Measurements from ENCODE around the gene SKI. TPM values are rescaled to one million over a fixed set of nuclear protein-coding genes. Genes with fewer than 3 reads are reported as not detected.

SKI gene
- total and polyA plus RNA-seq, 2 donors (not counting 1 experiment from before 2014, with no cell fraction given) = 14.9 to 74.9 TPM

DNA sequence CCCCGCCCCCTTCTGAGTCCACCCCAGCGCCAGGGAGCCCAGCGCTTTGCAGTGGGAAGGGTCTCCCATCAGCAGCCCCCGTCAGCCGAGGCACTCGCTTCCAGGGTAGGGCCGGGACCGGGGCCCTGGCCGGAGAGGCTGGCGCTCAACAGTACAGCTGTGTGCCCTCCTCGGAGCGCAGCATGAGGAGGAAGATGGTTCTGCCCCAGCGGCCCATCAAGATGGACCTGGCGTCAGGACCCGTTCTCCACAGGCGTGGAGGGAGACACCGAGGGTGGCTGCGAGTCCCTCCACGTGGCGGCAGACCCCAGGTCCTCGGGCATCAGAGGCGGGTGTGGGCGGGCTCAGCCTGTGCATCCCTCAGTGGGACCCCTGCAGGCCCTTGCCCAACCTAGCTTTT is 109.0 kb downstream of the SKI start:
- intact Hi-C loops (cut with micrococcal nuclease) = no loop called here
- TF ChIP-seq, protein P1, sequence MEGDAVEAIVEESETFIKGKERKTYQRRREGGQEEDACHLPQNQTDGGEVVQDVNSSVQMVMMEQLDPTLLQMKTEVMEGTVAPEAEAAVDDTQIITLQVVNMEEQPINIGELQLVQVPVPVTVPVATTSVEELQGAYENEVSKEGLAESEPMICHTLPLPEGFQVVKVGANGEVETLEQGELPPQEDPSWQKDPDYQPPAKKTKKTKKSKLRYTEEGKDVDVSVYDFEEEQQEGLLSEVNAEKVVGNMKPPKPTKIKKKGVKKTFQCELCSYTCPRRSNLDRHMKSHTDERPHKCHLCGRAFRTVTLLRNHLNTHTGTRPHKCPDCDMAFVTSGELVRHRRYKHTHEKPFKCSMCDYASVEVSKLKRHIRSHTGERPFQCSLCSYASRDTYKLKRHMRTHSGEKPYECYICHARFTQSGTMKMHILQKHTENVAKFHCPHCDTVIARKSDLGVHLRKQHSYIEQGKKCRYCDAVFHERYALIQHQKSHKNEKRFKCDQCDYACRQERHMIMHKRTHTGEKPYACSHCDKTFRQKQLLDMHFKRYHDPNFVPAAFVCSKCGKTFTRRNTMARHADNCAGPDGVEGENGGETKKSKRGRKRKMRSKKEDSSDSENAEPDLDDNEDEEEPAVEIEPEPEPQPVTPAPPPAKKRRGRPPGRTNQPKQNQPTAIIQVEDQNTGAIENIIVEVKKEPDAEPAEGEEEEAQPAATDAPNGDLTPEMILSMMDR (IDR thresholded peaks at IDR 0.05) = no peak
- TF ChIP-seq EZH2 (IDR thresholded peaks at IDR 0.05; ENCODE audit: borderline replicate concordance, insufficient read depth, low read depth, low read length, poor library complexity, severe bottlenecking) = no peak
- DNase-seq = no peak

GRCh38 chr1:2337501-2337900 is 109.4 kb downstream of the SKI start:
- H3K4me1 Mint-ChIP-seq = no peaks in the 10 kb centered on the region
- CTCF ChIA-PET = no interaction called here
- Histone ChIP-seq H3K4me3 (ENCODE audit: control extremely low read depth in 1 of 5, extremely low read depth in 1 of 5, insufficient read depth in 1 of 5, low read depth in 2 of 5, low read length in 4 of 5) (no peak overlapping the region), H3K36me3 (replicated peaks in 1 of 2; ENCODE audit: control extremely low read depth in 1 of 2, control insufficient read depth in 1 of 2, extremely low read depth in 1 of 2, insufficient read depth in 2 of 2, low read length in 1 of 2) (no peaks in the 10 kb centered on the region), H3K4me2 (replicated peaks; ENCODE audit: low read depth, low read length, poor library complexity, severe bottlenecking) (no peak overlapping the region), H3K4me1 (ENCODE audit: control insufficient read depth in 2 of 2, insufficient read depth in 2 of 2, low read length in 2 of 2) (no peaks in the 10 kb centered on the region), H2AFZ (ENCODE audit: insufficient read depth, low read depth, low read length, poor library complexity, severe bottlenecking) (no peak overlapping the region), H4K20me1 (ENCODE audit: control insufficient read depth, insufficient read depth, low read length, poor library complexity, severe bottlenecking) (no peaks in the 10 kb centered on the region), H3K27ac (ENCODE audit: low read length in 2 of 2) (no peak overlapping the region), H3K9ac (ENCODE audit: low read length) (no peak overlapping the region), H3K27me3 (replicated peaks in 1 of 4; ENCODE audit: control extremely low read depth in 1 of 4, control insufficient read depth in 3 of 4, insufficient read depth in 4 of 4, low read length in 3 of 4) (no peaks in the 10 kb centered on the region), H3K9me3 (ENCODE audit: control extremely low read depth in 1 of 3, control insufficient read depth in 2 of 3, insufficient read depth in 1 of 3, low read length in 2 of 3) (peaks cover 0 to 9% (median 0%) of the 10 kb centered on the region in 3 donors), H3K79me2 (ENCODE audit: control insufficient read depth, insufficient read depth, low read length) (no peaks in the 10 kb centered on the region)
- no peak overlapping the region for H3K27ac Mint-ChIP-seq
- H3K4me3 Mint-ChIP-seq = no peak overlapping the region
- intact Hi-C loops (cut with micrococcal nuclease) = no loop called here
- no peaks in the 10 kb centered on the region for H3K27me3 Mint-ChIP-seq
- POLR2A ChIA-PET = no interaction called here
- DNase-seq = no peak
- H3K9me3 Mint-ChIP-seq (ENCODE audit: insufficient read depth) = no peaks in the 10 kb centered on the region
- WGBS (ENCODE audit: insufficient coverage) = 76% methylated on average over 3 of the region's 10 CpGs
- TF ChIP-seq EZH2 (IDR thresholded peaks at IDR 0.05; ENCODE audit: borderline replicate concordance, insufficient read depth, low read depth, low read length, poor library complexity, severe bottlenecking) = no peak
- TF ChIP-seq, protein P1 (IDR thresholded peaks at IDR 0.05) = no peak
- no peak for ATAC-seq (ENCODE audit: low read depth)

More for the DNA sequence above, 109.0 kb downstream of the SKI start:
- ATAC-seq (ENCODE audit: low read depth) = no peak
- Histone ChIP-seq H3K27ac (ENCODE audit: low read length in 2 of 2) (no peak overlapping the region), H3K9ac (ENCODE audit: low read length) (no peak overlapping the region), H3K9me3 (ENCODE audit: control extremely low read depth in 1 of 3, control insufficient read depth in 2 of 3, insufficient read depth in 1 of 3, low read length in 2 of 3) (peaks cover 0 to 9% (median 0%) of the 10 kb centered on the region in 3 donors), H4K20me1 (ENCODE audit: control insufficient read depth, insufficient read depth, low read length, poor library complexity, severe bottlenecking) (no peaks in the 10 kb centered on the region), H3K36me3 (replicated peaks in 1 of 2; ENCODE audit: control extremely low read depth in 1 of 2, control insufficient read depth in 1 of 2, extremely low read depth in 1 of 2, insufficient read depth in 2 of 2, low read length in 1 of 2) (no peaks in the 10 kb centered on the region), H3K27me3 (replicated peaks in 1 of 4; ENCODE audit: control extremely low read depth in 1 of 4, control insufficient read depth in 3 of 4, insufficient read depth in 4 of 4, low read length in 3 of 4) (no peaks in the 10 kb centered on the region), H3K79me2 (ENCODE audit: control insufficient read depth, insufficient read depth, low read length) (no peaks in the 10 kb centered on the region), H3K4me1 (ENCODE audit: control insufficient read depth in 2 of 2, insufficient read depth in 2 of 2, low read length in 2 of 2) (no peaks in the 10 kb centered on the region), H2AFZ (ENCODE audit: insufficient read depth, low read depth, low read length, poor library complexity, severe bottlenecking) (no peak overlapping the region), H3K4me3 (ENCODE audit: control extremely low read depth in 1 of 5, extremely low read depth in 1 of 5, insufficient read depth in 1 of 5, low read depth in 2 of 5, low read length in 4 of 5) (no peak overlapping the region), H3K4me2 (replicated peaks; ENCODE audit: low read depth, low read length, poor library complexity, severe bottlenecking) (no peak overlapping the region)
- Mint-ChIP-seq H3K9me3 (ENCODE audit: insufficient read depth) (no peaks in the 10 kb centered on the region), H3K27ac (no peak overlapping the region), H3K4me3 (no peak overlapping the region), H3K4me1 (no peaks in the 10 kb centered on the region), H3K27me3 (no peaks in the 10 kb centered on the region)
- 93% methylated on average over 22 of the region's 23 CpGs for WGBS (ENCODE audit: insufficient coverage)
- ChIA-PET CTCF (no interaction called here), POLR2A (no interaction called here)

Data from B cell (primary cell).